Renal pelvis (tissue), 4 donors: Measurements from ENCODE around the gene ITFG2. TPM values are rescaled to one million over a fixed set of nuclear protein-coding genes. Genes with fewer than 3 reads are reported as not detected.

Source experiments
- DNase-seq: peaks from one replicate; pipeline ENCODE4 v3.0.0-alpha.2; 2013
- polyA plus RNA-seq, 3 donors: library from polyadenylated mRNA; unstranded; fragments of 120-200 nt; gene quantifications; one replicate each; pipeline ENCODE4 v1.2.1, GENCODE V29; 2013; ENCODE audit not compliant: insufficient read length in 3 of 3

ITFG2 gene
- polyA plus RNA-seq, 3 donors: 62.4 to 99.0 (median 81.0) TPM

- DNase-seq: no peak
These were observed 12.1 kb downstream of the ITFG2 start for GRCh38 chr12:2824541-2824940.

GRCh38 chr12:2825132-2825531 is 12.7 kb downstream of the ITFG2 start:
- no peak for DNase-seq

- no peak for DNase-seq
These were observed 13.6 kb downstream of the ITFG2 start for GRCh38 chr12:2826036-2826435.

DNA sequence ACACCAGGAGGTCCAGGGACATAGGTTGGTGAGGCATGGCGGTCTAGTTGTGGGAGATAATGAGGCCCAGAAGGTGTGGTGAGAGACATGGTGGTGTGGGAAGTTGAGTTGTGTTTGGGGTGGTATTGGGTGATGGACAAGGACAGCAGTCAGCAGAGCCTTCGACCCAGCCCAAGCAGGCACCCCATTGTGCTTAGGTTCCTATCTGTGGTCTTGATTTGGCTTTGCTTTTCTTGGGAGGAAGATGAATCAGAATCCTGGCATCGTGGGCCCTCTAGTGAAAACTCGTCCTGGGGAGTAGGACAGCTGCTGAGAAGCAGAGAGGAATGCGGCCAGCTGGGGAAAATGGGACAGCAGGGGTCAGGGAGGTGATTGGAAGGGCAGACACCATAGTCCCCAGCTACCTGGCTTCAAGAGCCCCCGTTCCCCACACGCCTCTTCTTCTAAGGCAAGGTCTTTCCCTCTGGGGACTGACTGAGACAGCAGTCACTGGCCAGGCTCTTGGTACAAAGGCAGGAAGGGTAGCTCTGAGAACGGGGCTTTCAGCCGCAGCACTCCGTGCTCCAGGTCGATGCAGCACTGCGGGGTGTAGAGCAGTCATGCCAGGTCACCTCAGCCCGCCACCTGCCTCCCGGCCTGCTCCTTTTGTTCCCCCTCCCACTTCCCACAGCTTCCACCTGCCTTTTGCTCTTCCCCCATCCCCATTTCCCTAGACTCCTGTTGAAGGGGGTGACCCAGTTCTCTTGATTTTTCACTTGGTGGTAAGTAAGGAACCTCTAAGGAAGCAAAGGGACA is 14.4 kb downstream of the ITFG2 start:
- DNase-seq: no peak

DNA sequence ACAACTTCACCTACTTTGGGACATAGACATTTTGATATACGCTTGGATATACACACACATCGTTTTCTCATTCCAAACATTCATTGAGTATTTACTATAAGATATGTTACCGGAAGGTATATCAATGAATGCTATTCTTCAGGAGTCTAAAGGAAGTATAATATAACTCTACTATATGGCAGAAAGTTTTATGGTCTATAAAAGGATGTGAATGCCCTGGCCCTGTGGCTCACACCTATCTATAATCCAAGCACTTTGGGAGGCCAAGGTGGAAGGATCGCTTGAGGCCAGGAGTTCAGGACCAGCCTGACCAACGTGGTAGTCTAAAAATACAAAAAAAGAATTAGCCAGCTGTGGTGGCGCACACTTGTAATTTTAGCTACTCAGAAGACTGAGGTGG is 16.8 kb downstream of the ITFG2 start:
- no peak for DNase-seq

GRCh38 chr12:2832550-2833127 is 20.2 kb downstream of the ITFG2 start:
- DNase-seq: no peak

DNA sequence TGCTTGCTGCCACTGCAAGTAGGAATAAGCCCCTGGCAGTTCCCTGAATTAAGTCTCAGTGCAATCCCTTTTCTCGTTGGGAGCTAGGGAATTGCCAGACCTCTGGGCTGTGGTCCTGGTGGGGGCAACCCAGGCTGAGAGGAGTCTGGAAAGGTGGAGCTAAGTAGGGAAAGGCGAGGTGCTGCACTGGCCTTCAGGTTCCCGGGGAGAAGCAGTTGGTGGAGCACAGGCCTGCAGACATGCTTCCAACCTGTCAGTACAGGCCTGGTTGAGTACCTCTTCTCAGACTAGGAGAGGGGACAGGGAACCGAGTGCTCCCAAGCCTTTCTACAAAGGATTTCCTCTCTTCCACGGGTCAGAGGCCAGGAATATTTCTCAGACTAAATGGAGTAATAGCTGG is 20.9 kb downstream of the ITFG2 start:
- DNase-seq: no peak

- no peak for DNase-seq
These were observed 21.3 kb downstream of the ITFG2 start for GRCh38 chr12:2833810-2834209.

DNA sequence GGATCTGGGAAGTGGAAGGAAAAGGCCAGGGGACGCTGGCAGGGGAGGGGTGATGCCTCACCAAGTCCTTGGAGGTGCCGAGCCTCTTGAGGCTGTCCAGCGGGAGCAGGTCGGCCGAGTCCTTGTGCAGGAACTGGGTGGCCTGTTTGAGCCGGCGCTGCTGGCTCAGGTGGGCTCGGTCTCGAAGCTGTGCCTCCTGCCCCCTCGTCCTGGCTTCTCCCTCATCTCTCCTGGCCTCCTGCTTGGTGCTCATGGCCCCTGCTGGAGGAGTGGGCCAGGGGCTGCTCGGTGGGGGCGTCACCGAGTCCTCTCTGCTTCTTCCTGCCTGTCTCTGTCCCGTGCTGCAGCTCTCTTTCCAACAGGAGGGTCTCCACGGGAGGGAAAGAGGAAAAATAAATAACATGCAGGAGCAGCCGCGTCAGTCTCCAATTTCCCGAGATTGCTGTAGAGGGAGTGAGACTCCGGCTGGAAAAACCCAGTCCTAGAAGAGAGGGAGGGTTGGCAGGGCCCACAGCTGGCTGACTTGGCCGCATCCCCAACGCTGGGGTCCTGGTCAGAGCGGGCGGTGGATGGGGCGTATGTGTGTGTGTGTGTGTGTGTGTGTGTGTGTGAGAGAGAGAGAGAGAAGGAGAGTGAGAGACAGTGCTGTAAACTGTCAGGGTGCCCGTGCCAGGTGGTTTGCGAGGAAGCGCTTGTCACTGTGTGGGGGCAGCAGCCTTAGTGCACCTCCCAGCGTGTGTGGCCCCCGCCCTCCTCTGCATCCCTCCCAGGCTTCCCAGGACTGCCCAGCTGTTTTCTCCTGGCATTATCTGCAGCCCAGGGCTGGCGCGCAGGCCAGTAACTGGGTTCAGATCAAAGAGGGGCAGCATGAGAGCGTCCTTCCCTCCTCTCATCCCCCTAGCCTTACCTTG is 22.4 kb downstream of the ITFG2 start, which contains the start of gene NRIP2:
NRIP2 (minus strand) TSS at position 455 of the 911 bp plus-strand sequence; CDS start at position 403, 52 bp downstream.
- peak; percentile 84 for DNase-seq

GRCh38 chr12:2835691-2836403 is 23.4 kb downstream of the ITFG2 start:
- no peak for DNase-seq

GRCh38 chr12:2836574-2836973 is 24.1 kb downstream of the ITFG2 start:
- no peak for DNase-seq

- no peak for DNase-seq
These were observed 28.7 kb downstream of the ITFG2 start for GRCh38 chr12:2841056-2841650.

- DNase-seq: no peak
These were observed 30.5 kb downstream of the ITFG2 start for GRCh38 chr12:2842948-2843347.

DNA sequence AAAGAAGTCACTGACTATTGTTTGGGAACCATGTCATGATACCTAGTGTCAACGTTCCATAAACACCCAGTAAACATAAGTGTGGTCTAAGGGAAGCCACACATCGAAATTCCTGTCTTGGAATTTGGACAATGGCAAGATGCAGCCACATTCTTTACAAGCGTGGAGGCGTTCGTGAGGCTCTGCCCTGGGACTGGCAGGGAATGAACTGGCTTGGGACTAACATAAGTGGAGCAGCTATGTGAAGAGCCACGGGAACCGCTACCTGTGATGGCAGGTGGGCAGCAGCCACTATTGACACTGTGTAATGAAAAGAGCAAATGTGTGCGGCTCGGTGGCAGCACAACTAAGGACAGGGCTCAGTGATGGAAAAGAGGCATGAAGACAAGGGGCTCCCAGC is 32.3 kb downstream of the ITFG2 start:
- DNase-seq: no peak

DNA sequence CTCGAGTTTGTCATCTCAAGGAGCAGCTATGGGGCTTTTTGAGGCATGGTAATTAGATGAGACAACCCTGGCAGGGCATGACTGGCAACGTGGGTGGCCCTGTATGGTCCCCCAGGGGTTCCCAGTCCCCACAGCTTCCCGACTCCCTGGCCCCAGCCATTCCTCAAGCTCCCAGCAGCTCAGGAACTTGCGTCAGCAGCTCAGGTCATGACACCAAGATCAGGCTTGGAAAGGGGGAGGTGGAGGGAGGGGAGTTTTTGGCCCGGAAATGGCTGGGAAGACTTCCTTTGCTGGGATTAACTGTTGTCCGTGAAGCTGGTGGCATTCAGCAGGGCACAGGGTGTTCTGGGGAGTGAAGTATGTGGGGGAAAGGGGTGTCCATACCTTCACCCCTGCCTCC is 32.8 kb downstream of the ITFG2 start:
- no peak for DNase-seq

- DNase-seq: no peak
These were observed 39.5 kb downstream of the ITFG2 start for GRCh38 chr12:2851931-2852330.

GRCh38 chr12:2853626-2854025 is 41.2 kb downstream of the ITFG2 start:
- peak; percentile 78 for DNase-seq

DNA sequence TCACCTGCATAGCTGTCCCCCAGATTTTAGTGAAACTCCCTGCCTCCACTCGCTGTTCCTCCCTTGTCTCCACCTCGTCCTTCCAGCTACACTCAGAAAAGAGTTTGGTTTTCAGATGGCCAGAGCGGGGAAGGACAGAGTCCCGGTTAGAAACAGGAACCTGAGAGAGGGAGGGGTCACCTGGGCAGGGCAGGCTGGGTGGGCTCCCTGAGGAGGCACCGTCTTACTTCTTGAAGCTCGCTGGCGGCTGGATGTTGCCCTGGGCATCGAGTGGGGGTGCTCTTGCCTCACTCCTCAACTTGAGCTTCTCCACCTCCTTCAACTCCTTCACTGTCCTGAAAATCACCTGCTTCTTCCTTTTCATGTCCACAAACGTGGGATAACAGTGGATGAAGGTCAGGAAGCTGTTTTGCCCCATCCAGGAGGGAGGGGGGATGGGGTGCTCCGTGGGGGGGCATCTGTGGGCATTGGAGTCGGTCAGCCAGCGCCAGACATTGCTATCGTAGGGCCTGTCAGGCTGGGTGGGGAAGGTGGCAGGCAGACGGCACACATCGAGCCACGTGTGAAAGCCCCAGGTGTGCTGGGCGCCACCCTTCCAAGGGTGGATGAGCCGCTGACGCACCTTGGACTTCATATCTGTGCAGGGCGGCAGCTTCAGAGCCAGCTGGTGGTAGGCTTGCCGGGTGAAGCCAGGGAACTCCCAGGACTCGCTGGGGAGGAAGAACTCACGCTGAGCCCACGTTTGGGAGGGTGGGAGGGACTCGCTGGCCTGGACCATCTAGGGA is 42.4 kb downstream of the ITFG2 start:
- DNase-seq: no peak

- no peak for DNase-seq
These were observed 43.1 kb downstream of the ITFG2 start for GRCh38 chr12:2855546-2855945.

GRCh38 chr12:2856051-2856450 is 43.6 kb downstream of the ITFG2 start:
- DNase-seq: no peak

- DNase-seq: no peak
These were observed 44.6 kb downstream of the ITFG2 start, which contains the start of gene TEX52 for GRCh38 chr12:2857021-2857431. Gene TEX52, minus strand, starts transcription at chr12:2857039. Its CDS starts 13 bp downstream, at chr12:2857026.
